Sigmoid colon (tissue), 7 donors: Measurements from ENCODE around the gene MOB3C. TPM values are rescaled to one million over a fixed set of nuclear protein-coding genes. Genes with fewer than 3 reads are reported as not detected.

Experiments used
- DNase-seq: peaks from one replicate; pipeline ENCODE4 v3.0.0-alpha.2; 2019
- H3K27ac ChIP-seq, 4 donors: fragments of 200-600 bp; sonication (generic); one replicate each; pipeline ENCODE4 v1.5.1; 2016 to 2019; ENCODE audit warnings: mild to moderate bottlenecking in 1 of 4
- H3K27me3 ChIP-seq, 3 donors: fragments of 200-600 bp; sonication (generic); one replicate each; pipeline ENCODE4 v1.5.1; 2019; ENCODE audit warnings: mild to moderate bottlenecking in 1 of 3
- H3K36me3 ChIP-seq, 4 donors: fragments of 200-600 bp; sonication (generic); one replicate each; pipeline ENCODE4 v1.5.1; 2016 to 2019
- H3K4me1 ChIP-seq, 4 donors: fragments of 200-600 bp; sonication (generic); one replicate each; pipeline ENCODE4 v1.5.1; 2017 to 2019
- H3K4me3 ChIP-seq, 4 donors: fragments of 200-600 bp; sonication (generic); one replicate each; pipeline ENCODE4 v1.5.1; 2017 to 2019; ENCODE audit warnings: mild to moderate bottlenecking in 2 of 4, moderate library complexity in 1 of 4
- H3K9me3 ChIP-seq, 4 donors: fragments of 200-600 bp in 3 of 4; sonication (generic) in 3 of 4; one replicate each; pipeline versions ENCODE4 v1.5.1 to v1.6.1; 2013 to 2019
- EP300 ChIP-seq, 4 donors: sonication (generic); formaldehyde crosslinking; IDR thresholded peaks; one replicate each; pipeline ENCODE4 v1.6.1; 2017; ENCODE audit warnings: antibody characterized with exemption in 4 of 4
- POLR2A ChIP-seq, 2 donors: fragments of 450-650 bp; IDR thresholded peaks; one replicate each; pipeline ENCODE4 v1.6.1; 2016; ENCODE audit warnings: antibody characterized with exemption in 2 of 2, mild to moderate bottlenecking in 2 of 2, moderate library complexity in 2 of 2
- POLR2AphosphoS5 ChIP-seq, 4 donors: sonication (generic); formaldehyde crosslinking; IDR thresholded peaks; one replicate each; pipeline ENCODE4 v1.6.1; 2017; ENCODE audit warnings: antibody characterized with exemption in 4 of 4
- WGBS, 2 donors: extraction: QIAGEN DNeasy Blood & Tissue Kit; methylation state at CpG; one replicate each; pipeline ENCODE4 v1.1.7; 2013; 5-methylcytosine and 5-hydroxymethylcytosine counted together
- intact Hi-C: fragments of 100-400 bp; cut with DNase I; formaldehyde crosslinking; loops from one replicate; pipeline ENCODE4 v1.15.1; 2023
- polyA plus RNA-seq, 3 donors: library from polyadenylated mRNA; stranded (reverse); fragments of 200-250 nt; gene quantifications; one replicate each; pipeline ENCODE4 v1.2.3, GENCODE V29; 2013
- total RNA-seq, 4 donors: library from RNA; depleted of rRNA; stranded (reverse); fragments of >200 nt; gene quantifications; one replicate each; pipeline ENCODE4 v1.1.0, GENCODE V29; 2016
- TF ChIP-seq, protein P1 (sequence below), 4 experiments: fragments of 450-650 bp in 3 of 4; fragments of 200-600 bp in 1 of 4; IDR thresholded peaks; one replicate each; pipeline ENCODE4 v1.5.1; 2016 to 2019; ENCODE audit warnings: antibody characterized with exemption in 4 of 4, mild to moderate bottlenecking in 3 of 4, moderate library complexity in 2 of 4
- donor health status: healthy with polysubstance abuse.
- donor health status: Bipolar disorder and iron deficiency.
- donor health status: healthy.

MOB3C gene
- total and polyA plus RNA-seq, 7 donors: 7.8 to 25.7 (median 13.8) TPM

DNA sequence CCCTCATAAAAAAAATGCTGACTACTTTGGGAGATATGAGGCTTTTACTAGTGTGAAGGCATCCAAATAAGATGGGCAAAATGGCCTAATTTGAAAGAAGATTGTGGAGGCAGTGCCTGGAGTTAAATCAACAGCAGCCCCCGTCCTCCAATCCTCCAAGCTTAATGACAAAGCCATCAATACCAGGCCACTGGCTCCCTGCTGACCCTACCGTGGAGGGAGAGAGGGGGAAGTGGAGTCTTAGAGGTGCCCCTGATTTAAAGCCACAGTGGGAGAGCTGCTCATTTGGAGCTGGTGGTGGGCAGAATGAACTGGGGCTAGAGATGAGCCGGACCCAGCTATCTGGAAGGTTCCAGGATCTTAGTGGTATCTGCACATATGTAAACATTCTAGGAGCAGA is 40.8 kb downstream of the MOB3C start:
- 80 to 92% methylated on average over 3 of the region's 3 CpGs for WGBS, 2 donors
- H3K36me3 ChIP-seq: peaks cover 5 to 64% (median 23%) of the 10 kb centered on the region in 4 donors
- TF ChIP-seq POLR2A (IDR thresholded peaks at IDR 0.05): no peak
- TF ChIP-seq, protein P1, sequence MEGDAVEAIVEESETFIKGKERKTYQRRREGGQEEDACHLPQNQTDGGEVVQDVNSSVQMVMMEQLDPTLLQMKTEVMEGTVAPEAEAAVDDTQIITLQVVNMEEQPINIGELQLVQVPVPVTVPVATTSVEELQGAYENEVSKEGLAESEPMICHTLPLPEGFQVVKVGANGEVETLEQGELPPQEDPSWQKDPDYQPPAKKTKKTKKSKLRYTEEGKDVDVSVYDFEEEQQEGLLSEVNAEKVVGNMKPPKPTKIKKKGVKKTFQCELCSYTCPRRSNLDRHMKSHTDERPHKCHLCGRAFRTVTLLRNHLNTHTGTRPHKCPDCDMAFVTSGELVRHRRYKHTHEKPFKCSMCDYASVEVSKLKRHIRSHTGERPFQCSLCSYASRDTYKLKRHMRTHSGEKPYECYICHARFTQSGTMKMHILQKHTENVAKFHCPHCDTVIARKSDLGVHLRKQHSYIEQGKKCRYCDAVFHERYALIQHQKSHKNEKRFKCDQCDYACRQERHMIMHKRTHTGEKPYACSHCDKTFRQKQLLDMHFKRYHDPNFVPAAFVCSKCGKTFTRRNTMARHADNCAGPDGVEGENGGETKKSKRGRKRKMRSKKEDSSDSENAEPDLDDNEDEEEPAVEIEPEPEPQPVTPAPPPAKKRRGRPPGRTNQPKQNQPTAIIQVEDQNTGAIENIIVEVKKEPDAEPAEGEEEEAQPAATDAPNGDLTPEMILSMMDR (IDR thresholded peaks at IDR 0.05): no peak
- TF ChIP-seq EP300 (IDR thresholded peaks at IDR 0.05): no peak
- TF ChIP-seq POLR2AphosphoS5 (IDR thresholded peaks at IDR 0.05): no peak
- DNase-seq: no peak
- no peaks in the 10 kb centered on the region for H3K27me3 ChIP-seq
- H3K27ac ChIP-seq: no peak overlapping the region
- no peak overlapping the region for H3K4me3 ChIP-seq
- H3K4me1 ChIP-seq: peaks cover 0 to 11% (median 3%) of the 10 kb centered on the region in 4 donors
- intact Hi-C loops: no loop called here
- no peaks in the 10 kb centered on the region for H3K9me3 ChIP-seq

DNA sequence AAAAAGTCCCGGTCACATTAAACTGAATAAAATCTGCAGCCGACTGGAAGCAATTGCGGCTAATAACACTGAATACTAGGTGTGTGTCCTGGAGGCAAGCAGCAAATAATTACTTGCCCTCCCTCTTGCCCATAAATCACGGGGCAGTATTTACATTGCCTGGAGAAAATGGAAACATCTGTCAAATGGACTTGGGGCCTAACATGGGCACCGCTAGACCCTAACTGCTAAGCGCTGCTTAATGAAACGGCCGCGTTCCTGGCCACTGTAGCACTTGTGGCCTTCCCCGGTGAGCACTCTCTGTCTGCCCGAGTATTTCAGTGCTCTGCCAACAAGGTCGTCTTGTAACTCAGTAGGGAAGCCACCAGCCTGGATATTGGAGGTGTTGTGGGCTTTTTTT is 41.3 kb downstream of the MOB3C start:
- peaks cover 0 to 14% (median 4%) of the 10 kb centered on the region in 4 donors for H3K4me1 ChIP-seq
- H3K36me3 ChIP-seq: peaks cover 5 to 60% (median 22%) of the 10 kb centered on the region in 4 donors
- intact Hi-C loops: no loop called here
- H3K27me3 ChIP-seq: no peaks in the 10 kb centered on the region
- no peaks in the 10 kb centered on the region for H3K9me3 ChIP-seq
- no peak overlapping the region for H3K27ac ChIP-seq
- TF ChIP-seq POLR2AphosphoS5 (IDR thresholded peaks at IDR 0.05) (no peak), EP300 (IDR thresholded peaks at IDR 0.05) (no peak), POLR2A (IDR thresholded peaks at IDR 0.05) (no peak)
- TF ChIP-seq, protein P1 (IDR thresholded peaks at IDR 0.05): no peak
- H3K4me3 ChIP-seq: no peak overlapping the region
- no peak for DNase-seq
- WGBS, 2 donors: 84 to 89% methylated on average over 12 of the region's 12 CpGs

DNA sequence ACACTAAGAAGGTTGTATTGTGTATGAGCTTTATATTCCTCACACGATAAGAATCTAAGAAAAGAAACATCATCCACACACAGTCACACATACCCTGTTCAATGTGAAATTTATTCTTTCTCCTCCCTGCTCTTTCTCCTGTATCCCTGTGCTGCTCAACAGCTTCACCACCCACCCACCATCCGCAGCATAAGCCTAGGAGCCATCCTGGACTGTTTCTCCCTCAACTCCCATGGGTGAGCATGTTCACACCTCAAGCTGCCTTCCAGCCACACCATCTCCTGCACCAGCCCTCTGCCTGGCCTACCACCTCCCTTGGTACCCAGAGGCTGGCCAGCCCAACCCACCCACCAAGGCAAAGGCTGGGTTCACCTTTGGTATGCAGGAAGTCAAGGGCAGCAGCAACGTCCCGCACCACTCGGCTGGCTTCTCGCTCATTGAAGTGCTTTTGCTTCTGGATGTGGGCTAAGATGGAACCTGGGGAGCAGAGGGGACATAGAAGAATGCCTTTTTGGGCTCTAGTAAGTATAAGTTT is 44.9 kb downstream of the MOB3C start:
- Histone ChIP-seq H3K9me3 (no peaks in the 10 kb centered on the region), H3K27ac (no peak overlapping the region), H3K4me1 (peaks cover 0 to 30% (median 17%) of the 10 kb centered on the region in 4 donors), H3K36me3 (peaks cover 6 to 44% (median 17%) of the 10 kb centered on the region in 4 donors), H3K27me3 (no peaks in the 10 kb centered on the region), H3K4me3 (no peak overlapping the region)
- intact Hi-C loops: no loop called here
- DNase-seq: peak; percentile 45
- TF ChIP-seq POLR2AphosphoS5 (IDR thresholded peaks at IDR 0.05): no peak
- TF ChIP-seq, protein P1 (IDR thresholded peaks at IDR 0.05): no peak
- TF ChIP-seq EP300 (IDR thresholded peaks at IDR 0.05): no peak
- TF ChIP-seq POLR2A (IDR thresholded peaks at IDR 0.05): no peak
- 95 to 98% methylated on average over 6 of the region's 6 CpGs for WGBS, 2 donors

DNA sequence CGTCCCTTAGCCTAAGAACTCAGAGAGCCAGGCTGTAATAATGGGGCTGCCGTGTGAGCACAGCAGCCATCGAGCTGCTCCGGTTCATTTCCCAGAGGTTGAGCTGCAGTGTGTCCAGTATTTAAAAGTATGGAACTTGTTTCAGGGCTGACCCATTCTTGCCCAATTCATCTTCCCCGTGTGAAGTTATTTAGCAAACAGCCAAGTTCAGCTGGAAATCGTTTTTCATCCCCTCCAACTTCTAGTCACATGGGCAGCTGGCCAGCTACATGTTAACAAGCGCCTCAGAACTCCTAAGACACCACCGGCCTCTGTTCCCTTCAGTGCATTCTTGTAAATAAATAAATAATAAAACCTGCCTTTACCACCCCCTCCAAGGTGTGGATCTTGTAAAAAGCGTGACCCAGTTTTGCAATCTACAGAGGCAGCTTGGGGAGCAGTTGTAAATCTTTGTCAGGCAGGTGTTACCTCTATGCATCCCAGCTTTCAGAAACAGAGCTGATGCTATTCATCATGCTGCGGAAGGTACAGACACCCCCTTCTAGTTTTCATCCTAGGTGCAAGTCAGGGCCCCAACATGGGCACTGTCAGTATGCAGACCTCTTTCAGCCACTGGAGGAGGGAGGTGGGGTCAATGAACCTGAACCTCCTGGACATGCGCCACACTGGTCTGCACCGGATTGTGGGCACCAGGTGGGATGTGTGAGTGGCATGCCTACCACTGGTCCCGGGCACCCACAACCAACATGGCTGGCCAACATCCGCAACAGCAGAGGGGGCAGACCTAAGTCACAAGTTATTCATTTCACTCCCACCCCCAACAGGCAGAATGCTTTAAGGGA is 46.5 kb downstream of the MOB3C start:
- Histone ChIP-seq H3K27me3 (no peaks in the 10 kb centered on the region), H3K9me3 (no peaks in the 10 kb centered on the region), H3K36me3 (peaks cover 6 to 51% (median 16%) of the 10 kb centered on the region in 4 donors), H3K4me1 (peaks cover 0 to 19% (median 14%) of the 10 kb centered on the region in 4 donors), H3K4me3 (no peak overlapping the region), H3K27ac (peak overlapping the region in 3 of 4 donors; percentile 24 to 60 (median 33))
- peak; percentile 73 for DNase-seq
- intact Hi-C loops: no loop called here
- TF ChIP-seq POLR2A (IDR thresholded peaks at IDR 0.05) (no peak), POLR2AphosphoS5 (IDR thresholded peaks at IDR 0.05) (no peak), EP300 (IDR thresholded peaks at IDR 0.05) (no peak)
- TF ChIP-seq, protein P1 (IDR thresholded peaks at IDR 0.05): no peak
- 38 to 73% methylated on average over 14 of the region's 14 CpGs for WGBS, 2 donors
